D341Med (cell line): ENCODE results near the gene KCNQ4.

Experiments used
- DNase-seq: peaks from one replicate; pipeline ENCODE4 v3.0.0; 2012; ENCODE audit warnings: low spot score

The KCNQ4 gene

DNA sequence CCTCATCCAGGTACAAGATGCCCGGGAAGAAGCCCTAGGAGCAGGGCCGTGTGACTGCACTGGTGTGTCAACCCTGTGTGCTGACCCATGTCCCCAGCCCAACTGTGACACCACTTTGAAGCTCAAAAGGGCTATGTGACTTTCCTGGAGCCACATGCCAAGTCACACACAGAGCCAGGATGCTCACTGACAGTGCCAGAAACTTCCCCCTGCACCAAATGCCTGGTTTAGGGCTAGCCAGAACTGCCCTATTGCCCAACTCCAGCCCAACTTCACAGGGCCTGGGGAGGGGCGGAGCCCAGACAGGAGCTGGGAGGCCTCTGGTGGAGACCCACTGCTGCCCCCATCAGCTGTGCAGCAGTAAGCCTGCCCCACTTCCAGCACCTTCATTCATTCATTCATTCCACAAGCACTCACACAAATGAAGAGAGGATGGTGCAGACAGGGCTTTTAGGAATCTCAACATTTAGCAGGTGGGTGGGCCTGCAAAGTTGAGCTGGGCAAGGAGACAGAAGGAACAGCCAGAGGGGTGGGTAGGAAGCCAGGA, 36.7 kb downstream of the KCNQ4 start:
- no peak for DNase-seq

DNA sequence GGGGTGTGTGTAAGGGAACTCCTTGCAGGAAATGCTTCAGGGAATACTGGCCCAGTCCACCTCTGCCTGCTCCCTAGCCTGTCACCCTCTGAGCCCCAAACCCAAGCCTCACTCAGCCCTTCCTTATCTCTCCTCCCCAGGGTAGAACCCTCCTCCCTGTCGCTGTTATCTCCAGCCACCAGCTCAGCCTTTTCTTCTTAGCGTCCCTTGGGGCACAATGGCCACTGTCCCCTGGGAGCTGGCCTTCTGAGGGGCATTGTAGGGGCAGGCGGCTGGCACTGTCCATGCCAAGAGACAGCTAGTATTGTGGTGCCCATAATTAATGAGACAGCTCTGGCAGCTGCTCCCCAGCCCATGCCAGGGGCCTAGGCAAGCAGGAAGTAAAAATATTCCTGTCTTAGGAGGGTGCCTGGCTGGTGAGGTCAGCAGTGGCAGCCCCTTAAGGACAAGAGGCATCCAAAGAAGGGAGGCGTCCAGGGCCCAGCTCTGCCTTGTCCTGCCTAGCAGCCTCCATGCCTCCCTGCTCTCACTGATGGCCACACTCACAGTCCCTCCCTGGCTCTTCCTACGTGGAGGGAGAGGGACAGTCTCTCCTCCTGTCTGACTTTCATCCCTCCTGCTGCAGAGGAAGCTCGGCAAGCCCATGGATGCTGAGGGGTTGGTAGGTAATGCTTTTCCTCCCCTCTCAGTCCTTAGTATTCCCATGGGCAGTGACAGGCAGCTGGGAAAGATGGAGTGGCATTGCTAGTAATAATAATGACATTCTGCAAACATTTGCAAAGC, 37.5 kb downstream of the KCNQ4 start:
- no peak for DNase-seq

DNA sequence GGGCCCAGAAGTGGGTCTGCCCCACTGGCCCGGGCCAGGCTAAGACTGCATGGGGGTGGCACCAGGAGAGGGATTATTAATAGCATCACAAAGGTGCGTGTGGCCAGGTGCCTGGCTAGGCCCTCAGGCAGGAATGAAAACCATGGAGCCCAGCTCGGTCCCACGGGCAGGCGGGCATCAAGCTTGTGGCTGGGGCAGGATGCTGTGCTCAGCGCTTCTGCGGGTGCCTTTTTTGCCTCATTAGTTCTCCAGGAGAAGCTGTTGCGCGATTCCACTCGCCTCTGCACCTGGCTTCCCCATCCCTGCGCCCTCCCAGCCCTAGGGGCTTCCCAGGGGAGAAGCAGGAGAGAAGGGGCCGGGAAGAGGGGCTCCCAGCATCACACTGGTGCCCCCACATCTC, 39.3 kb downstream of the KCNQ4 start:
- DNase-seq: no peak

DNA sequence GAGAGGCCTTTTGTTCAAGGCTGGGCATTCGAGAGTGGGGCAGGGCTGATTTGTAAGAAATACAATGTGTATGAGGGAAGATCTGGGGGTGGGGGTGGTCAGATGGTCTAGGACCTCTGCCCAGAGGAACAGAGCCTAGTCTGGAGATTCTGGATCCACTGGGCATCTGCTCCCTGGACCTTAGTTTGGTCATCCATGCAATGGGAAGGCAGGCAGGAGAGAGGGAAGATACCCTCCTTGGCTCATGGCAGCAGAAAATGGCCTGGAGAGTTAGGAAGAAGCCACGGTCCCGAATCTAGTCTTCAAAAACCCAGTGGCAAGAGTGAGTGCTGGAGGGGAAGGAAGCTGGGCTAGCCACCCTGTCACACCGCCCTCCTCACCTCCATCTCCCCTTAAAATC, 39.8 kb downstream of the KCNQ4 start:
- no peak for DNase-seq

DNA sequence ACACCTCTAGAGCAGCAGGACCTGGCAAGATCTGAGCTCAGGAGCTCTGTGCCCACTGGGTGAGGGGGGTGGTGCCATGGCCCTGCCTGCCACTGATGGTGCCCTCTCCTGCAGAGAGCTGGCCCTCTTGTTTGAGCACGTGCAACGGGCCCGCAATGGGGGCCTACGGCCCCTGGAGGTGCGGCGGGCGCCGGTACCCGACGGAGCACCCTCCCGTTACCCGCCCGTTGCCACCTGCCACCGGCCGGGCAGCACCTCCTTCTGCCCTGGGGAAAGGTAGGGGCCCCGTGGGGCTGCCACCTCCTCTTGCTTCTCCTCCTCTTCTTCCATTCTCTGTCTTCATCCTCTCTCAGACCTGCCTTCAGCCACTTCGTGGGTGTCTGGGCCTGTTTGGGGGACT, 40.4 kb downstream of the KCNQ4 start:
- no peak for DNase-seq

DNA sequence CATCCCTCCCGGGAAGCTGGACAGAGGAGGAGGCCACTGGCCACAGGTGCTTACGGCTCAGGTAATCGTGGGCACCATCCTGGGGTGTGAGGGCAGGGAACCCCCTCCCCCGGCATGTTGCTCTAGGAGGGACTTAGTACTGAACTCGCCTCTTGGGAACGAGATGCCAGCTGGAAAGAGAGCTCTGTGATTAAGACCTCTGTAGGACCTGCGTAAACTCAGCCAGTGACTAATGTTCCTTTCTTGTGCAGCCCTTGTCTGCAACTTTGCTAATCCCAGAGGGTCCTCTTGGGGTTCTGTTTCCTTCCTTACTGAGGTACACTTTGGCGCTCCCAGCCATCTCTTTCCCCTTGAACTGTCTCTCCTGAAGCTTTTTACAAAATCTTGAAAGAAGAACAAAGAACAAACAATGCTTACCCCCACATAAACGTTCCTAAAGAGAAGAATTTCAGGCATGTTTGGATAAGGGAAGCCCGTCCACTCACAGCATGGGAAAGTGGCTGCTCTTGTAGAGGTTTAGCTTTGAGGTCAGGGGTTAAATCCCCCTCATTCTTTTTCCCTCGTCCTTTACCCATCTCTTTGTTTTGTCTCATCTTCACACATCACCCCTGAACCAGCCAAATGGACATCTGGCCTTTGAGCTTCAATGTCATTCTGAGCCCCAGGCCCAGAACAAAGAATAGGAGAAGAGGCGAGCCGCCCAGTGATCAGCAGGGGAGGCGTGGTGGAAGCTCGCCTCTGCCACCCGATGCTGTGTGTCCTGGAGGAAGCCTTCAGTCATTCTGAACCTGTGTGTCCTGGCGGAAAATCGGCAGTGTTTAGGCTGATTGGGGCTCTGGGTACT, 41.2 kb downstream of the KCNQ4 start:
- DNase-seq: no peak

DNA sequence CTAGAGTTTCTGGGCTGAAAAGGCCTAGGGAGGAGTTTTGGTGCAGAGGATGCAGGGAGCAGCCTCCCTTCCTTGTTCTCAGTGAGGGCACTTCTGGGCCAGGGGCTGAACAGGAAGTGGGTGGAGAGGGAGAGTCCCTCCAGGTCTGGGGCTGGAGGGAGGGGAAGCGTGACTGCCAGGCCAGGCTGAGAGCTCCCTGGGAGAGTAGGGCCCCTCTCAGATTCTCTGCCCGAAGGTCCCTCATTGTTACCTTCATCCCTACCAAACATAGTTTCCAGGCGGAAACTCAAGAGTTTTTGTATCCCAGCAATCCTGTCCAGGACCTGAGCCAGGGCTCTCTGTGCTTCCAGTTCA, 41.8 kb downstream of the KCNQ4 start:
- DNase-seq: no peak

DNA sequence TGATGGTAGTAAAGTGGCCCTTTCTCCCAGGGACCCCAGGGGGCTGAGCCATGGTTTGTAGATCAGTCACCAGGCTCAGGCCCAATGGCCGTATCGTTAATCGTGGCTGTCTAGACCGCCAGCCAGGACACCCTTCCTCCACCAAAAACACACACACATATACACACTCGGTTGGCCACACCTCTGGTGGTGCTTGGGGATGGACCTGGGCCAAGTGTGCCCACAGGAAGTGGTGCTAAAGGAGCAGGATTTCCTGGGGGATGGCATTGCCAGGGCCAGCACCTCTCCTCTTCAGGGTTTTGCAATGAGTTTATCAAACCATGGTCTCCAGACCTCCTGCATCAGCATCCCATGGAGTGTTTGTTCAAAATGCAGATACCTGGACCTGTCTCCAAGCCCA, 42.4 kb downstream of the KCNQ4 start:
- DNase-seq: no peak

DNA sequence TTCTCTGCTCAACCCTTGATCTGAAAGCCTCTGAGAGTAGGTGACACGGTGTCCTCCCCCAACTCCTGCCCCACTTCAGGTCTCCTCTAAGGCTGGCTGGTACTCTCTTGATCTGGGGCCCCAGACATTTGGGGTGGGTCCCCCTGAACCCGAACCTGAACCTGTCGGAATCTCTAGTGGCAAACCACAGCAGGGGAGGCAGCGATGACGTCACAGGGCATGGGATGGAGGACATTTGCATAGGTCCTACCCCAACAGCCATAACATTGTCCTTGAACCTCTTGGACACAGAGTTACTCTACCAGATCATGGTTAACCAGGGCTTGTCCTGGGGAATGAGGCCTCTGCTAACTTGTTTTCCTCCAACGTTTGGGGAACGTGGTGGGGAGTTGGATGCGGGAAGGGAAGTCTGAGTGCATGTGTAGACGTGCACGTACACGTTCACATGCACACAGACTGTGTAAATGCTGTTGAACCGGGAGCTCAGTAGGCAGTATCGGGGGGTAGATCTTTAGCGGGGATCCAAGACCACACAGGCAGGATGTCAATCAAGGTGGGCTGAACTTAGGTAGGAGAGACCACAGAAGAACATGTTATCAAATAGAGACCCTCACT, 46.2 kb downstream of the KCNQ4 start:
- no peak for DNase-seq

DNA sequence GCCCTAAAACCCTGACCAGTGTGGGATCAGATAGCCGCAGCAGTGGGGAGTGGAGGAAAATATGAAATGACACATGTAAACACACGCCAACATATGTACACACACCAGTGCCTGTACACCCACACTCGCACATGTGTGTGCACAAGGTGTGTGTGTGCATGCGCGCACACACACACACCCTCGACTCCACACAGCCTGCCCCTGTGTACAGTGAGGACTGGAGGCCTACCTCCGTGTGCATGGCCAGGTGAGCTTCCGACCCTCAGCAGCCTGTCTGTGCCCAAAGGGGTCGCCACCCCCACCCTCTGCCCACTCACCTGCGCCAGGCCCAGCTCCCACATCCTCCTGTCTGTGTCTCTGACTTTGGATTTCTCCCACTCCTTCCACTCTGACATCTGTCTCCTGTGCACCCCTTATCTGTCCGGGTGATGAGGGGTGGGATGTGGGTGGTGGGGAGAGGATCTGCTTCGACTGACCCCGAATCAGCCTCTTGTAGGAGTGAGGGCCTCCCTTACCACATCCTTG, 46.9 kb downstream of the KCNQ4 start:
- DNase-seq: no peak

DNA sequence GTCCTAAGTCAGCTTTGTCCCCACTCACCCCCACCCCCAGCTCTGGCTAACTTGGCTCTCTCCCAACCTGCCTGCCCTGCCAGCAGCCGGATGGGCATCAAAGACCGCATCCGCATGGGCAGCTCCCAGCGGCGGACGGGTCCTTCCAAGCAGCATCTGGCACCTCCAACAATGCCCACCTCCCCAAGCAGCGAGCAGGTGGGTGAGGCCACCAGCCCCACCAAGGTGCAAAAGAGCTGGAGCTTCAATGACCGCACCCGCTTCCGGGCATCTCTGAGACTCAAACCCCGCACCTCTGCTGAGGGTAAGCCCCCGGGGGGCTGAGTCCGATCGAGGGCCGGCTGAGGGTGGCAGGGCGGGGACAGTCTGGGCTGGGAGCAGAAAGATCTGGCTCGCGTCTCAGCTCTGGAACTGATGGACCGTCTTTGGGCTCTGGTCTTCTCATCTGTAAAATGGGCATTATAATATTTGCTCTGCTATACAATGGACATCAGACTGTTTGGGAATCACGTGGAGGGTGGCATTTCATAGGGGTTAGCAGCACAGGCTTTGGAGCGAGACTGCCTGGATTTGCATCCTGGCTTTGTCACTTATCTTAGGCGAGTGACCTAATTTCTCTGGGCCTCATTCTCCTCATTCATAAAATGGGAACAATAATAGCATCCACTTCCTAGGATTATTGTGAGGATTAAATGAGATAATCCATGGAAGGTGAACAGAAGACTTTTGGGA, 47.6 kb downstream of the KCNQ4 start:
- no peak for DNase-seq

DNA sequence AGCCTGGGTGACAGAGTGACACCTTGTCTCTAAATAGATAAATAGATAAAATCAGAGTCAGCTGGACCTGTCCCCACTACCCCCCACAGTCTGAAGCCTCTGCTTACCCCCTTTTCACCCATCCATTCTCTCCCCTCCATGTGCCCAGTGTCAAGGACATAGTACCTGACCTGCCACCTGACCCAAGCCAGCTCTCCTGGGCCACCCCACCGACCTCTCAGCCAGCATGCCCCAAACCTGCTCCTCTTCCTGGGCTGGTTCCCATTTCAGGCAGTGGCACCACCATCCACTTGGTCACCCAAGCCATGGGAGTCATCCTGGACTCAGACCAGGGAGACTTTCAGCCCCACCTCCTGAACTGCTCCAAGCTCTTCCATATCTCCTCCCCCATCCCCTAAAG, 50.4 kb downstream of the KCNQ4 start:
- no peak for DNase-seq

DNA sequence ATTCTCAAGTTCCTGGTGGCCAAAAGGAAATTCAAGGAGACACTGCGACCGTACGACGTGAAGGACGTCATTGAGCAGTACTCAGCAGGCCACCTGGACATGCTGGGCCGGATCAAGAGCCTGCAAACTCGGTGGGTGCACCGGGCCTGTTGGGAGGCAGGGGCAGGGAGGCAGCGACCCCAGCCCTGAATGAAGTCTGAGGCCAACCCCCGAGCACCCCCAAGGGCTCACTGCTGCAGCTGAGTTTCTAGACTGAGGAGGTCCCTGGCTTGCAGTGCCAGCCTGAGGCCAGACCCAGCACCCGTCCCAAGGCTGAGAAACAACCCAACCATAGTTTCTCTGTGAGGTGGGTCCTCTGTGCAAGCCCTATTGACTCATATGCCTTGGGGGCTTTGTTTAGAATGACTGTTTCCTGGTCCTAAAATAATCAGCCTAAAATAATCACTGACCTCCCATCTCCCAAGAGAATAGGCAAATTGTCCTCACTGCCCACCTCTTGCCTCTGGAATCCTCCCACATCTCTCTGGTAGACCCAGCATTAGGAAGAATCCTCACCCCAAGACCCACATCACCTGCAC, 51.5 kb downstream of the KCNQ4 start:
- no peak for DNase-seq

DNA sequence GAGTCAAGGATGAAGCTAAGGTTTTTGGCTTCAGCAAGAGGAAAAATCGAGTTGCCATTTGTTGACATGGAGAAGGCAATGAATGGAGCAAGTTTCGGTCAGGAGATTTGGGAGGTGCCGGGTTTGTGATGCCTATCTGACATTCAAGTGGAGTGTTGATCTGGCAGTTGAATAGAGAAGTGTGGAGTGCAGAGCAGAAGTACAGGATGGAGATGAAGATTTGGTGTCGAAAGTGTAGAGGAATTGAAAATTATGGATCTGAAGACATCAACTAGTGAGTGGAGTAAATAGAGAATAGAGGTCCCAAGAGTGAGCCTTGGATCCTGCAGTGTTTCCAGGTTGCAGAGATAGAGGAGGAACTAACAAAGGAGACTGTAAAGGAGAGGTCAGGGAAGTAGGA, 52.7 kb downstream of the KCNQ4 start:
- no peak for DNase-seq

DNA sequence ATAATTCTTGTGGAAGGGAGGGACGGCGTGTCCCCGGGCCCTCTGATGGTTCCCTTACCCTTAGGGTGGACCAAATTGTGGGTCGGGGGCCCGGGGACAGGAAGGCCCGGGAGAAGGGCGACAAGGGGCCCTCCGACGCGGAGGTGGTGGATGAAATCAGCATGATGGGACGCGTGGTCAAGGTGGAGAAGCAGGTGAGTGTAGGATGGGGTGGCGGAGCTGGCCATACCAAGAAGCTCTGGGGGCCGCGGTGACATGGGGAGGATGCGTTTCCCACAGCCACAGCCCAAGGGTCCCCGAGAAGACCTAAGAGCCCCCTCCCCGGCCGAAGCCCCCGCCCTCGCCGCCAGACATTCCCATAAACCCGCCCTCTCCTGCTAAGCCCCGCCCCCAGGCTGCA, 54.0 kb downstream of the KCNQ4 start:
- DNase-seq: no peak

DNA sequence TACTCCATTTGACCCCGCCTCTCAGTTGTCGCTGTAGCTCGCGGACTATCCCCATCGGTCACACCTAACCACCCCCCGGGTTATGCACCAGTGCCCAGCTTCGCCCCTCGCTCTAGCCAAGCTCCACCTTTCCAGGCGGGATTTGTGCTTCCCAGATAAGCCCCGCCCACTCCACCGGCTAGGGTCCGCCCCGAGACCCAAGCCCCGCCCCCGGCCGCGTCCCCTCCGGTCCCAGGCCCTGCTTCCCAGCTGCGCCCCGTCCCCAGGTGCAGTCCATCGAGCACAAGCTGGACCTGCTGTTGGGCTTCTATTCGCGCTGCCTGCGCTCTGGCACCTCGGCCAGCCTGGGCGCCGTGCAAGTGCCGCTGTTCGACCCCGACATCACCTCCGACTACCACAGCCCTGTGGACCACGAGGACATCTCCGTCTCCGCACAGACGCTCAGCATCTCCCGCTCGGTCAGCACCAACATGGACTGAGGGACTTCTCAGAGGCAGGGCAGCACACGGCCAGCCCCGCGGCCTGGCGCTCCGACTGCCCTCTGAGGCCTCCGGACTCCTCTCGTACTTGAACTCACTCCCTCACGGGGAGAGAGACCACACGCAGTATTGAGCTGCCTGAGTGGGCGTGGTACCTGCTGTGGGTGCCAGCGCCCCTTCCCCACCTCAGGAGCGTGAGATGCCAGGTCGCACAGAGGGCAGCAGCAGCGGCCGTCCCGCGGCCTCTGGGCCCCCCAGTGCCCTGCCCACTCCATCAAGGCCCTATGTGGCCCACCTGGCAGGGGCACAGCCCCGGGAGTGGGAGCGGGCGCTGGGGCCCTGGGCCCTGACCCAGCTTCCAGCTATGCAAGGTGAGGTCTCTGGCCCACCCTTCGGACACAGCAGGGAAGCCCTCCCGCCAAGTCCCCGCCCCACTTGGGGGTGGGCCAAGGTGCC, 54.7 kb downstream of the KCNQ4 start:
- DNase-seq: no peak

DNA sequence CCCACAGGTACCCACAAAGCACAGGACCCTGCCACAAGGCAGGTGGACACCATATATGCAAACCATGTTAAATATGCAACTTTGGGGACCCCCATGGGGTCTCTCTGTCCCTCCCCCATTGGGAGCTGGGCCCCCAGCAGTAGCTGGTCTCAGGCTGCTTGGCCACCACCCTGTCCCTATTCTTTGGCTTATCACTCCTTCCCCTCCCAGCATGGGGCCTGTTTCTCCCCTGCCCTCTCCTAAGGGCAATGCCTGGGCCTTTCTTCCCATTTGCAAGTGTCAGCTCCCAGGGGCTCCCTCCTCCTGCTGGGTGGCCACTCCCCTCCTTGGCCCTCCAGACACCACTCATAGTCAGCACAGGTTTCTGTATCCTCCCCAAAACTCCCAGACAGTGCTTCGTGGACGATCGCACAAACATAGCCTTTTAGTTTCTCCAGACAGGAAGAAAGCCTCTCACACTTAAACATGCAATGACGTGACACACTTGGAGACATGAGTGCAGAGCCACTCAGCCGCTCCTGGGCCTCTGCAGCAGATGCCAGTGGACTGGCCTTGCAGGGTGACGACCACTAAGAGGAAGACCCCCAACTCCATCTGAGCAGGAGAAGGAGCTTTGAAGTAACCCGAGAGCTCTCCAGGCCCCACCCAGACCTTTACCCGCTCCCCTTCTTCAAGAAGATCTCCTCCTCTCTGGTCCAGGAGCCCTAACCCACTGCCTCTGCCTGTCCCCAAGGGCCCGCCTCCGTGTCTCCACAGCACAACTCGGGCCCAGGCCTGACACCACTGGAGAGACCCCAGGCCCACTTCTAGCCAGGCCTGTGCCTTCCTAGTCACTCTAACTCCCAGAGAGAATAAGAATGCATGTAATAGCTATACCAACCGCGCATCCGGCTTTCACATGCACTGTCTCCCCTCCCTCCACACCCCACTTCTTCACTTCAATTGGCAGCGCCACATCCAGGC, 55.7 kb downstream of the KCNQ4 start:
- DNase-seq: no peak

DNA sequence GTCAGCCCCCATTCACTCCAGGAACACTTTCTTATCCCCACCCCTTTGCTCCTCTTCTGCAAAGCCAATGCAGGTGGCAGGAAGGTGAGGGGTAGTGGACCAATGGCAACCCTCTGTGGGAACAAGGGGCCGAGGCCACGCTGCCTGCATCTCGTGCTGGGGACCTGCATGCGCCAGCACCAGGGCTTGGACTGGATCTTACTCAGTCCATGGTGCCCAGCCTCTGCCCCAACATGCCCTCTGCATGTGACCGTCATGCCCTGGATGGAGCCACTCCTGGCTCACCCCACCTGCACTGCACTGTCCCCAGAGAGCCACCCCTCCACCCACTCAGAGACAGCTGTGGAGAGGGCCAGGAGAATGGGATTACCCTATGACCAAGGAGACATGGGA, 56.4 kb downstream of the KCNQ4 start:
- no peak for DNase-seq
